GM19455 (cell line): Measurements from ENCODE around the gene SMTNL2.

Source experiments
- ATAC-seq: cut with Tn5 transposase; IDR thresholded peaks from one replicate; pipeline ENCODE4 v1.9.1; 2021; ENCODE audit not compliant: unreplicated experiment

The SMTNL2 gene

GRCh38 chr17:4584101-4584916 is at the start of gene SMTNL2:
SMTNL2 (plus strand) TSS chr17:4584529; CDS start chr17:4584606, 77 bp downstream.
- ATAC-seq = no peak

- ATAC-seq = no peak
Observed at GRCh38 chr17:4534928-4535666, 49.2 kb upstream of the SMTNL2 start.

GRCh38 chr17:4535667-4536258 is 48.6 kb upstream of the SMTNL2 start:
- no peak for ATAC-seq

GRCh38 chr17:4536259-4536741 is 48.0 kb upstream of the SMTNL2 start:
- ATAC-seq = no peak

DNA sequence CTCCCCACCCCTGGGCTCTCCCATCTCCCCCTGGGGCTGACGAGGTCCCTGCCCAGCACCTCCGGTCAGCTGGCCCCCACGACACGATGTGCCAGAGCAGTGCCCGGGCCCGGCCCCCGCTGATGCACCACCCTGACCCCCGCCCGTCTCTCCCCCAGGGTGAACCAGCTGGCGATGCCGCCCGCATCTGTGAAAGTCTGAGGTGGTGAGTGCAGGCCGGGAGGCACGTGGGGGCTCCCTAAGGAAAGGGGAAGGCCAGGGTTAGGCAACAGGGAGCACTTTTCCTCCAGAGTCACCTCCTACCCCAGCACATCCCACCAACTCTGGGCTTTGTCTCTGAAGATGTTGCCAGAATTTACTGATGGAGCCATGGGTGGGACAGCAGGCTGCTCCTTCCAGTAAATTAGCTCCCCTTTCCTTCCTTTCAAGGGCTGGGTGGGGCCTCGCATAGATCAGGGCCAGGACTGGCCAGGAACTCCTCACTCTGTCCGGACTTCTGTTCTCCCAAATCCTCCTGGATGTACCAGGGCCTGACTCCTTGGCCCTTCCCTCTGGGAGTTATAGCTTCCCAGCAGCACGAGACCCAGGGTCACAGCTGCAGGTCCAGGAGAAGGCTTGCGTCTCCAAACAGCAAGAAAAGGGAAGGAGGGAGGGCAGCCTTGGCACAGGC is 47.5 kb upstream of the SMTNL2 start:
- no peak for ATAC-seq

GRCh38 chr17:4537451-4538235 is 46.7 kb upstream of the SMTNL2 start:
- no peak for ATAC-seq

GRCh38 chr17:4538236-4539002 is 45.9 kb upstream of the SMTNL2 start:
- no peak for ATAC-seq

- no peak for ATAC-seq
Observed at GRCh38 chr17:4539025-4539424, 45.3 kb upstream of the SMTNL2 start.

GRCh38 chr17:4539576-4540223 is 44.6 kb upstream of the SMTNL2 start:
- no peak for ATAC-seq

- ATAC-seq = no peak
Observed at GRCh38 chr17:4540224-4540651, 44.1 kb upstream of the SMTNL2 start.

DNA sequence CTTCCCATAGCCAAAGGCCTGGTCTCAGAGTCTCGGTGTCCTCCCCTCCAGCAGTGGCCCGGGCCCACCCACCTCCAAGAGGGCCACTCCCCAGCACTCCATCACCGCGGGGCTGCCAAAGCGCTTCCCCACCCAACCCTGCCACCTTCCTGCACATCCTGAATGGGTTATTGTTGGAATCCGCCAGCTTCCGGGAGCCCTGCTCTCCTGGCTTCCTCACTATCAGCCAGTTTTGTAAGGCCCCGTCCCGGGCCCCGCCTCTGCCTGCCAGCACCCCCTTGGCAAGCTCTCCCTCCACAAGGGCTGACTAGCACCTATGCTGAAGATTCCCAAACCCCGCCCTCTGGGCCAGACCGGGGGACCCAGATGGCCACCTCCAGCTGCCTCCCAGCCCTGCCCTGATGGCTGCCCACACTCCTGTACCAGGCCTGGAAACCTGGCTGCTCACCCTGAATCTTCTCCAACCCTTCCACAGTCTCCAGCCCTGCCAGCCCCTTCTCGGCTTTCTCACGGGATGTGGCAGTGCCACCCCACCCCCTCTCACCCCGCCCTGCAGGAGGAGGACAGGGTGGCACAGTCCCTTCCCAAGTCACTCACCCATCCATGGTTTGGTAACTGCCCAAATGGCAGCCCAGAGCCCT is 43.5 kb upstream of the SMTNL2 start:
- no peak for ATAC-seq

DNA sequence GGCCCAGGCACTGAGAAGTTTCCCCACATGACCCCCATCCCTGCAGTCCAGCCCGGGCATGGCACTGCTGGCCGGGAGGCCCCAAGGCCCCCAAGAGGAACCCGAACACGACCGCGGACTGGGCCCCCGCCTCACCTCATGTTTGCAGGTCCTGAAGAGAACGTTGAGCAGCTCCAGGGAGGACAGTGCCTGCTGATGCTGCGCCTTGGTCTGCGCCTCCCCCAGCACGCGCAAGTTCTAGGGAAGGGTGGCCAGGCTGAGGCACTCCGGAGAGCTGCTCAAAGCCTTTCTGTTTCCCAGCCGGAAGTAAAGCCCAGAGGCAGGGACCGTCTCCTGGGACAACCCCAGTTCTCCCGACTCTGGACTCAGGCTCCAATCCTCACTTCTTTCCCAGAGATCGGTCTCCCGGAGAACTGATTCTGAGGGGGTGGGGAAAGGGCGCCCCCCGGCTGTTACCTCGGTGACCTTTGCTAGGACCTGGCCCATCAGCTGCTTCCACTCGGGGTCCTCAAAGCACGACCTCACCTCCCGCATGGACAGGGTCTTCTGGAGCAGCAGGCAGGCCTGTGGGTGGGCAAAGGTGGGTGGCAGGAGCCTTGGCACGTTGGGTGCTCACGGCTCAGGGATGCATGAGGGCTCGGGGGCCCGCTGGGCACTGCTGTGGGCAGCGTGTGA is 42.9 kb upstream of the SMTNL2 start:
- no peak for ATAC-seq

- ATAC-seq = no peak
Observed at GRCh38 chr17:4542003-4542725, 42.2 kb upstream of the SMTNL2 start.

- no peak for ATAC-seq
Observed at GRCh38 chr17:4542726-4543191, 41.6 kb upstream of the SMTNL2 start.

- no peak for ATAC-seq
Observed at GRCh38 chr17:4543557-4544026, 40.7 kb upstream of the SMTNL2 start.

GRCh38 chr17:4544135-4544950 is 40.0 kb upstream of the SMTNL2 start:
- no peak for ATAC-seq

GRCh38 chr17:4544951-4545216 is 39.4 kb upstream of the SMTNL2 start:
- ATAC-seq = no peak
